K562 (cell line): ENCODE measurements around the gene IMMP2L. TPM values are rescaled to one million over a fixed set of nuclear protein-coding genes. Genes with fewer than 3 reads are reported as not detected.

Experiments
- ATAC-seq: fragments of 200-7000 bp; cut with Tn5 transposase; 3 replicates; pipeline ENCODE4 v1.9.1; 2020; ENCODE audit warnings: moderate library complexity
- BruUV-seq: library from RNA; stranded (reverse); fragments of 400-500 nt; replicated peaks from 2 replicates; lab custom pipeline; 2021; lab: Mats Ljungman, UMichigan
- CTCF ChIA-PET: fragments of 300-600 bp; formaldehyde crosslinking; extraction: SDS; loops from one replicate; lab custom pipeline; 2021; ENCODE audit warnings: low intra/inter-chr PET ratio; lab: Yijun Ruan, JAX
- POLR2A ChIA-PET: fragments of 300-600, 350-650 bp; sonication (Branson Sonifier 250); formaldehyde crosslinking; extraction: SDS; loops from one replicate; lab custom pipeline; 2021; ENCODE audit warnings: antibody characterized with exemption, inconsistent platforms; lab: Yijun Ruan, JAX
- DNase-seq, 4 experiments: peaks; one replicate each; pipeline versions ENCODE4 v3.0.0 to v3.0.0-alpha.2; 2011 to 2018; ENCODE audit warnings: low spot score in 3 of 4, mixed read lengths in 3 of 4; ENCODE audit errors: extremely low read depth in 1 of 4
- FAIRE-seq: peaks from 2 replicates; lab custom pipeline; 2011; peaks lifted over from hg19 to GRCh38; lab: Jason Lieb, UNC
- H2AFZ ChIP-seq: 2 replicates; pipeline ENCODE4 v1.6.0; 2011; ENCODE audit warnings: low read depth, low read length, control low read depth, inconsistent platforms
- H3K27ac ChIP-seq: fragments of 200-600 bp; 3 replicates; pipeline ENCODE4 v1.8.0; 2011; ENCODE audit warnings: low read depth, mild to moderate bottlenecking, control low read depth, inconsistent platforms, low read length, moderate library complexity, mixed read lengths; ENCODE audit errors: extremely low read depth
- H3K27me3 ChIP-seq, 2 experiments: fragments of 300-600 bp in 1 of 2; 2 replicates in 1 of 2; 3 replicates in 1 of 2; pipeline versions ENCODE4 v1.6.0 to v1.8.0; 2011; ENCODE audit warnings: inconsistent platforms in 2 of 2, low read length in 2 of 2, mild to moderate bottlenecking in 1 of 2, mixed read lengths in 1 of 2, moderate library complexity in 1 of 2; ENCODE audit not compliant: control insufficient read depth in 2 of 2, insufficient read depth in 2 of 2
- H3K36me3 ChIP-seq: fragments of 300-600 bp; 3 replicates; pipeline ENCODE4 v1.8.0; 2011; ENCODE audit warnings: mild to moderate bottlenecking, low read length, inconsistent platforms; ENCODE audit not compliant: control insufficient read depth, insufficient read depth
- H3K4me1 ChIP-seq, 2 experiments: fragments of 200-600 bp in 1 of 2; replicated peaks in 1 of 2; 2 replicates in 1 of 2; 3 replicates in 1 of 2; pipeline versions ENCODE4 v1.5.1 to v1.8.0; 2011; ENCODE audit warnings: inconsistent platforms in 2 of 2, low read length in 2 of 2, mild to moderate bottlenecking in 1 of 2, mixed read lengths in 1 of 2, moderate library complexity in 1 of 2; ENCODE audit not compliant: control insufficient read depth in 2 of 2, insufficient read depth in 2 of 2
- H3K4me2 ChIP-seq: 2 replicates; pipeline ENCODE4 v1.6.1; 2011; ENCODE audit warnings: low read length, control low read depth, inconsistent platforms, mixed read lengths; ENCODE audit not compliant: insufficient read depth
- H3K4me3 ChIP-seq: fragments of 200-600 bp; sonication (generic), shearing (Covaris generic); 2 replicates; pipeline ENCODE4 v1.5.1; 2016; ENCODE audit warnings: control low read depth, inconsistent platforms
- H3K79me2 ChIP-seq: fragments of 200-600 bp; 3 replicates; pipeline ENCODE4 v1.8.0; 2011; ENCODE audit warnings: low read length, inconsistent platforms; ENCODE audit not compliant: control insufficient read depth, insufficient read depth
- H3K9ac ChIP-seq, 2 experiments: 2 replicates each; pipeline versions ENCODE4 v1.6.0 to v1.6.1; 2011; ENCODE audit warnings: low read depth in 2 of 2, low read length in 2 of 2, control low read depth in 1 of 2, inconsistent platforms in 1 of 2, mild to moderate bottlenecking in 1 of 2, mixed read lengths in 1 of 2; ENCODE audit not compliant: insufficient read depth in 1 of 2
- H3K9me1 ChIP-seq: one replicate; pipeline ENCODE4 v1.6.0; 2011; ENCODE audit warnings: inconsistent platforms, mild to moderate bottlenecking, low read length, moderate library complexity; ENCODE audit not compliant: control insufficient read depth, insufficient read depth
- H3K9me3 ChIP-seq: replicated peaks from 2 replicates; pipeline ENCODE4 v1.5.1; 2011; ENCODE audit warnings: low read depth, low read length, inconsistent platforms; ENCODE audit not compliant: control insufficient read depth, insufficient read depth
- H4K20me1 ChIP-seq: replicated peaks from 2 replicates; pipeline ENCODE4 v1.6.1; 2011; ENCODE audit warnings: low read length, inconsistent platforms, mixed read lengths; ENCODE audit not compliant: control insufficient read depth, insufficient read depth
- EP300 ChIP-seq: IDR thresholded peaks from 2 replicates; pipeline ENCODE4 v1.6.1; 2012; ENCODE audit warnings: low read length, improper control_type of control experiment
- FOXM1 ChIP-seq, 2 experiments: fragments of 450-650 bp in 1 of 2; sonication (generic) in 1 of 2; formaldehyde crosslinking in 1 of 2; IDR thresholded peaks; 2 replicates each; pipeline versions ENCODE4 v1.6.1 to v1.9.0; 2017 to 2022; ENCODE audit warnings: low read depth in 2 of 2, mild to moderate bottlenecking in 2 of 2, missing genetic modification reagents in 1 of 2, moderate library complexity in 1 of 2
- MCM5 ChIP-seq: fragments of 450-650 bp; IDR thresholded peaks from 2 replicates; pipeline ENCODE4 v1.6.1; 2016; ENCODE audit warnings: low read depth
- MYNN ChIP-seq, 2 experiments: sonication (generic); formaldehyde crosslinking in 1 of 2; IDR thresholded peaks; 2 replicates each; pipeline versions ENCODE4 v1.5.0 to v1.6.1; 2016 to 2020; ENCODE audit warnings: antibody characterized with exemption in 1 of 2, missing genetic modification reagents in 1 of 2
- XRCC4 ChIP-seq: IDR thresholded peaks from one replicate; pipeline ENCODE4 v1.6.1; 2011; ENCODE audit not compliant: insufficient read depth, insufficient read length; ENCODE audit errors: extremely low read depth
- in situ Hi-C: fragments of 300-500 bp; cut with MboI; formaldehyde crosslinking; loops from 4 replicates; pipeline ENCODE4 v1.15.0; 2018; ENCODE audit warnings: inconsistent platforms, mixed read lengths
- intact Hi-C: fragments of 100-400 bp; cut with micrococcal nuclease; formaldehyde crosslinking; loops from 2 replicates; pipeline ENCODE4 v1.14.2; 2022
- polyA plus RNA-seq, 8 experiments: library from polyadenylated mRNA; depleted of rRNA in 4 of 8; stranded (reverse) in 5 of 8; unstranded in 3 of 8; fragments of >200 nt; fragmentation: Nextera tagmentation in 2 of 8; fragmentation: Illumina TruSeq in 1 of 8; extraction: Ambion mirVana in 2 of 8; extraction: Trizol in 1 of 8; gene quantifications; 2 replicates each; pipeline versions ENCODE4 v1.2.1 to v1.2.3, GENCODE V29; 2011 to 2014; ENCODE audit warnings: inconsistent platforms in 1 of 8, missing spikeins in 1 of 8
- total RNA-seq, 7 experiments: library from RNA; depleted of rRNA in 6 of 7; stranded (reverse); fragments of >200 nt in 6 of 7; fragmentation: Illumina TruSeq in 2 of 7; extraction: Trizol in 2 of 7; gene quantifications; 2 replicates each; pipeline versions ENCODE4 v1.2.1 to v1.2.3, GENCODE V29; 2011 to 2021; ENCODE audit warnings: low replicate concordance in 1 of 7
- TF ChIP-seq, protein P1 (sequence below): fragments of 250-450 bp; sonication (Bioruptor Pico); IDR thresholded peaks from 2 replicates; pipeline ENCODE4 v1.8.0; 2021; ENCODE audit warnings: mild to moderate bottlenecking, moderate library complexity
- TF ChIP-seq, protein P2 (sequence below): sonication (generic); formaldehyde crosslinking; IDR thresholded peaks from 2 replicates; pipeline ENCODE4 v1.8.1; 2023; ENCODE audit warnings: mild to moderate bottlenecking, missing genetic modification reagents
- TF ChIP-seq, protein P3 (sequence below): fragments of 450-650 bp; IDR thresholded peaks from 2 replicates; pipeline ENCODE4 v1.6.1; 2017; ENCODE audit warnings: antibody characterized with exemption

Gene IMMP2L
- total and polyA plus RNA-seq, 9 of the 15 experiments (the other 6 are each of a cell fraction or from before 2014, with no cell fraction given), result 29.7 to 116 (median 53.0) TPM

DNA sequence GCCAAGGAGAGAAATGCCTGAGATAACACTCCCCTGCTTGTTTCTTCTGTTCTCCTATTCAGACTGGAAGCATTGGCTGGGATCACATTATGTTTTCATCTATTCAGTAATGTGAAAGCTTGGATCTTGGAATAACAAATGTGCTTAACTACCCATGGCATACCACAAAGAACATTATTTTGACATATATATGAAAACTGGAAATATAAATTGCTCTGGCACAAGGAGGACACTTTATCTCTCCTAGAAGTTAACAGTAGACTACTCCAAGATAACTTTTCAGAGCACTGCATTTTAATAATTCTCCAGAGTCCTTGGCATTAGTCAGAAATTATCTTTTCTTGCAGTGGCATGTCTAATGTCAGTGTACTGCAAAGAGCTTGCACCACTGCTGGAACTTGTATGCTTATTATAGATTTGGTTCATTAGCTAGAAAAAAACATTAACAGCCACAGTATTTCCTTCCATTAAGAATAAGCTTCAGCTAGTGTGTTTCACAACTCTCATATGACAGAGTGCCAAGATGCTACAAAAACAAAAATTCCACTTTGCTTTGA, 640.6 kb downstream of the IMMP2L start:
- H3K79me2 ChIP-seq, result no peaks in the 10 kb centered on the region
- no peaks in the 10 kb centered on the region for H3K4me1 ChIP-seq
- no peak for ATAC-seq
- no peaks in the 10 kb centered on the region for H3K9me1 ChIP-seq
- no peak for DNase-seq
- intact Hi-C loops, result no loop called here
- no peaks in the 10 kb centered on the region for H3K36me3 ChIP-seq
- no peak overlapping the region for H3K27ac ChIP-seq
- H4K20me1 ChIP-seq, result no peaks in the 10 kb centered on the region
- H3K4me3 ChIP-seq, result no peak overlapping the region
- no TSS peak for BruUV-seq
- CTCF ChIA-PET, result no interaction called here
- no peaks in the 10 kb centered on the region for H3K27me3 ChIP-seq
- H2AFZ ChIP-seq, result no peak overlapping the region
- no peak overlapping the region for H3K9ac ChIP-seq
- H3K4me2 ChIP-seq, result no peak overlapping the region
- in situ Hi-C loops, result no loop called here
- FAIRE-seq, result peak; percentile 11
- H3K9me3 ChIP-seq, result no peaks in the 10 kb centered on the region
- POLR2A ChIA-PET, result interaction anchor here (1.9 kb wide), 1 partner anchor 9 kb away, joined by 4 read pairs; no protein-coding TSS in a partner anchor
- TF ChIP-seq XRCC4 (no peak), FOXM1 (IDR thresholded peaks at IDR 0.05; ENCODE audit: low read depth) (no peak), FOXM1 (CRISPR knock-in tag; IDR thresholded peaks at IDR 0.05; ENCODE audit: low read depth) (no peak), MYNN (IDR thresholded peaks at IDR 0.05) (no peak), MYNN (CRISPR knock-in tag; IDR thresholded peaks at IDR 0.05) (no peak), EP300 (no peak), MCM5 (no peak)
- TF ChIP-seq, protein P1, sequence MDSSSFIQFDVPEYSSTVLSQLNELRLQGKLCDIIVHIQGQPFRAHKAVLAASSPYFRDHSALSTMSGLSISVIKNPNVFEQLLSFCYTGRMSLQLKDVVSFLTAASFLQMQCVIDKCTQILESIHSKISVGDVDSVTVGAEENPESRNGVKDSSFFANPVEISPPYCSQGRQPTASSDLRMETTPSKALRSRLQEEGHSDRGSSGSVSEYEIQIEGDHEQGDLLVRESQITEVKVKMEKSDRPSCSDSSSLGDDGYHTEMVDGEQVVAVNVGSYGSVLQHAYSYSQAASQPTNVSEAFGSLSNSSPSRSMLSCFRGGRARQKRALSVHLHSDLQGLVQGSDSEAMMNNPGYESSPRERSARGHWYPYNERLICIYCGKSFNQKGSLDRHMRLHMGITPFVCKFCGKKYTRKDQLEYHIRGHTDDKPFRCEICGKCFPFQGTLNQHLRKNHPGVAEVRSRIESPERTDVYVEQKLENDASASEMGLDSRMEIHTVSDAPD, result no peak
- TF ChIP-seq, protein P2, sequence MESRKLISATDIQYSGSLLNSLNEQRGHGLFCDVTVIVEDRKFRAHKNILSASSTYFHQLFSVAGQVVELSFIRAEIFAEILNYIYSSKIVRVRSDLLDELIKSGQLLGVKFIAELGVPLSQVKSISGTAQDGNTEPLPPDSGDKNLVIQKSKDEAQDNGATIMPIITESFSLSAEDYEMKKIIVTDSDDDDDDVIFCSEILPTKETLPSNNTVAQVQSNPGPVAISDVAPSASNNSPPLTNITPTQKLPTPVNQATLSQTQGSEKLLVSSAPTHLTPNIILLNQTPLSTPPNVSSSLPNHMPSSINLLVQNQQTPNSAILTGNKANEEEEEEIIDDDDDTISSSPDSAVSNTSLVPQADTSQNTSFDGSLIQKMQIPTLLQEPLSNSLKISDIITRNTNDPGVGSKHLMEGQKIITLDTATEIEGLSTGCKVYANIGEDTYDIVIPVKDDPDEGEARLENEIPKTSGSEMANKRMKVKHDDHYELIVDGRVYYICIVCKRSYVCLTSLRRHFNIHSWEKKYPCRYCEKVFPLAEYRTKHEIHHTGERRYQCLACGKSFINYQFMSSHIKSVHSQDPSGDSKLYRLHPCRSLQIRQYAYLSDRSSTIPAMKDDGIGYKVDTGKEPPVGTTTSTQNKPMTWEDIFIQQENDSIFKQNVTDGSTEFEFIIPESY (CRISPR knock-in tag), result no peak
- TF ChIP-seq, protein P3, sequence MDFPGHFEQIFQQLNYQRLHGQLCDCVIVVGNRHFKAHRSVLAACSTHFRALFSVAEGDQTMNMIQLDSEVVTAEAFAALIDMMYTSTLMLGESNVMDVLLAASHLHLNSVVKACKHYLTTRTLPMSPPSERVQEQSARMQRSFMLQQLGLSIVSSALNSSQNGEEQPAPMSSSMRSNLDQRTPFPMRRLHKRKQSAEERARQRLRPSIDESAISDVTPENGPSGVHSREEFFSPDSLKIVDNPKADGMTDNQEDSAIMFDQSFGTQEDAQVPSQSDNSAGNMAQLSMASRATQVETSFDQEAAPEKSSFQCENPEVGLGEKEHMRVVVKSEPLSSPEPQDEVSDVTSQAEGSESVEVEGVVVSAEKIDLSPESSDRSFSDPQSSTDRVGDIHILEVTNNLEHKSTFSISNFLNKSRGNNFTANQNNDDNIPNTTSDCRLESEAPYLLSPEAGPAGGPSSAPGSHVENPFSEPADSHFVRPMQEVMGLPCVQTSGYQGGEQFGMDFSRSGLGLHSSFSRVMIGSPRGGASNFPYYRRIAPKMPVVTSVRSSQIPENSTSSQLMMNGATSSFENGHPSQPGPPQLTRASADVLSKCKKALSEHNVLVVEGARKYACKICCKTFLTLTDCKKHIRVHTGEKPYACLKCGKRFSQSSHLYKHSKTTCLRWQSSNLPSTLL, result no peak
- TF ChIP-seq, all 486 proteins: peak for 0
